HG02943 (cell line): Measurements from ENCODE around the gene ALG6.

ENCODE experiments used
- ATAC-seq: cut with Tn5 transposase; IDR thresholded peaks from one replicate; pipeline ENCODE4 v1.9.1; 2021; ENCODE audit warnings: mild to moderate bottlenecking, low read depth, moderate library complexity; ENCODE audit not compliant: unreplicated experiment

Gene ALG6

GRCh38 chr1:63486629-63487028 lies 119.2 kb downstream of the ALG6 start:
- no peak for ATAC-seq

- ATAC-seq: no peak
These were observed 120.1 kb downstream of the ALG6 start for GRCh38 chr1:63487336-63488065.
